Measurements from ENCODE around the gene EPS8L2. TPM values are rescaled to one million over a fixed set of nuclear protein-coding genes. Genes with fewer than 3 reads are reported as not detected.

Gene EPS8L2
- polyA plus RNA-seq, 1 experiment, result 44.4 TPM

GRCh38 chr11:699116-699508 lies 6.9 kb upstream of the EPS8L2 start:
- CTCF ChIA-PET, result interaction anchor here (5.1 kb wide), 1 partner anchor 29 kb away, joined by 40 read pairs; no protein-coding TSS in a partner anchor
- no peak for DNase-seq (ENCODE audit: low read depth)
- Histone ChIP-seq H3K36me3 (ENCODE audit: control insufficient read depth, insufficient read depth, low read length) (peaks cover 14% of the 10 kb centered on the region), H3K4me3 (ENCODE audit: low read depth, low read length) (no peak overlapping the region), H3K27me3 (ENCODE audit: control insufficient read depth, insufficient read depth, low read length) (no peaks in the 10 kb centered on the region)
- POLR2A ChIA-PET, result no interaction called here
- TF ChIP-seq CTCF (IDR thresholded peaks at IDR 0.05; ENCODE audit: insufficient read depth, low read depth, low read length), result no peak

GRCh38 chr11:699753-700152 lies 6.3 kb upstream of the EPS8L2 start:
- H3K4me3 ChIP-seq (ENCODE audit: low read depth, low read length), result no peak overlapping the region
- peaks cover 14% of the 10 kb centered on the region for H3K36me3 ChIP-seq (ENCODE audit: control insufficient read depth, insufficient read depth, low read length)
- no peaks in the 10 kb centered on the region for H3K27me3 ChIP-seq (ENCODE audit: control insufficient read depth, insufficient read depth, low read length)
- DNase-seq (ENCODE audit: low read depth), result no peak
- TF ChIP-seq CTCF (IDR thresholded peaks at IDR 0.05; ENCODE audit: insufficient read depth, low read depth, low read length), result no peak
- POLR2A ChIA-PET, result no interaction called here
- CTCF ChIA-PET, result interaction anchor here (5.1 kb wide), 1 partner anchor 28 kb away, joined by 40 read pairs; no protein-coding TSS in a partner anchor

GRCh38 chr11:701741-702461 lies 4.1 kb upstream of the EPS8L2 start:
- H3K36me3 ChIP-seq (ENCODE audit: control insufficient read depth, insufficient read depth, low read length), result peaks cover 14% of the 10 kb centered on the region
- no peak overlapping the region for H3K4me3 ChIP-seq (ENCODE audit: low read depth, low read length)
- TF ChIP-seq CTCF (IDR thresholded peaks at IDR 0.05; ENCODE audit: insufficient read depth, low read depth, low read length), result no peak
- no peaks in the 10 kb centered on the region for H3K27me3 ChIP-seq (ENCODE audit: control insufficient read depth, insufficient read depth, low read length)
- ChIA-PET POLR2A (no interaction called here), CTCF (interaction anchor here (0.6 to 3.3 kb wide), 2 partner anchors 25 to 89 kb away, joined by 3 to 17 read pairs; no protein-coding TSS in a partner anchor)
- no peak for DNase-seq (ENCODE audit: low read depth)

- no peaks in the 10 kb centered on the region for H3K27me3 ChIP-seq (ENCODE audit: control insufficient read depth, insufficient read depth, low read length)
- H3K4me3 ChIP-seq (ENCODE audit: low read depth, low read length), result no peak overlapping the region
- CTCF ChIA-PET, result interaction anchor here (0.6 to 3.3 kb wide), 2 partner anchors 25 to 52 kb away, joined by 3 to 17 read pairs; no protein-coding TSS in a partner anchor
- peaks cover 14% of the 10 kb centered on the region for H3K36me3 ChIP-seq (ENCODE audit: control insufficient read depth, insufficient read depth, low read length)
- POLR2A ChIA-PET, result no interaction called here
- TF ChIP-seq CTCF (IDR thresholded peaks at IDR 0.05; ENCODE audit: insufficient read depth, low read depth, low read length), result no peak
- no peak for DNase-seq (ENCODE audit: low read depth)
These were observed 3.3 kb upstream of the EPS8L2 start for GRCh38 chr11:702462-703461.

- Histone ChIP-seq H3K4me3 (ENCODE audit: low read depth, low read length) (no peak overlapping the region), H3K27me3 (ENCODE audit: control insufficient read depth, insufficient read depth, low read length) (no peaks in the 10 kb centered on the region), H3K36me3 (ENCODE audit: control insufficient read depth, insufficient read depth, low read length) (peaks cover 14% of the 10 kb centered on the region)
- no peak for TF ChIP-seq CTCF (IDR thresholded peaks at IDR 0.05; ENCODE audit: insufficient read depth, low read depth, low read length)
- POLR2A ChIA-PET, result interaction anchor here (0.5 kb wide), 1 partner anchor 29 kb away, joined by 3 read pairs; no protein-coding TSS in a partner anchor
- DNase-seq (ENCODE audit: low read depth), result no peak
- CTCF ChIA-PET, result interaction anchor here (1.5 to 3.3 kb wide), 2 partner anchors 24 to 128 kb away, joined by 3 to 17 read pairs; no protein-coding TSS in a partner anchor
These were observed 2.5 kb upstream of the EPS8L2 start for GRCh38 chr11:703506-703905.

All from BJ (cell line).